ENCODE results near the gene DENND4C.

- TF ChIP-seq CTCF (IDR thresholded peaks at IDR 0.05) (no peak), POLR2AphosphoS5 (IDR thresholded peaks at IDR 0.05) (no peak)
Measured at GRCh38 chr9:19208653-19209052, 21.8 kb upstream of the DENND4C start.
